Measurements from ENCODE around the gene ANKRD24.
"Not testable (repeated sequence)": the region's sequence is repeated elsewhere in the genome, so short reads cannot be mapped to it uniquely, and the experiment has no call there.

Gene ANKRD24

GRCh38 chr19:4182084-4182810 is at the start of gene ANKRD24, which contains the start of gene SIRT6:
ANKRD24 (plus strand) TSS chr19:4182689; CDS start chr19:4186426, 3,737 bp downstream.
SIRT6 (minus strand) TSS chr19:4182563; CDS start chr19:4182539, 24 bp downstream.
- DNase-seq: peak; percentile 89

- no peak for DNase-seq
These were observed 48.1 kb upstream of the ANKRD24 start for GRCh38 chr19:4134351-4134750.

DNA sequence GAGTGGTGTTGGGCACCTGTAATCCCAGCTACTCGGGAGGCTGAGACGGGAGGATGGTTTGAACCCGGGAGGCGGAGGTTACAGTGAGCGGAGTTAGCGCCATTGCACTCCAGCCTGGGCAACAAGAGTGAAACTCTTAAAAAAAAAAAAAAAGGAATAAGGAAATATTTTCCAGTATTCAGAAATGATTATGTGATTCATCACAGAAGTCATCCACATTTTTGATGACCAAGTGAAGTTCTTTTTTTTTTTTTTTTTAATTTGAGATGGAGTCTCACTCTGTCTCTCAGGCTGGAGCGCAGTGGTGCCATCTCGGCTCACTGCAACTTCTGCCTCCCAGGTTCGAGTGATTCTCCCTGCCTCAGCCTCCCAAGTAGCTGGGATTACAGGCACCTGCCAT is 47.1 kb upstream of the ANKRD24 start:
- not testable (repeated sequence) for DNase-seq

DNA sequence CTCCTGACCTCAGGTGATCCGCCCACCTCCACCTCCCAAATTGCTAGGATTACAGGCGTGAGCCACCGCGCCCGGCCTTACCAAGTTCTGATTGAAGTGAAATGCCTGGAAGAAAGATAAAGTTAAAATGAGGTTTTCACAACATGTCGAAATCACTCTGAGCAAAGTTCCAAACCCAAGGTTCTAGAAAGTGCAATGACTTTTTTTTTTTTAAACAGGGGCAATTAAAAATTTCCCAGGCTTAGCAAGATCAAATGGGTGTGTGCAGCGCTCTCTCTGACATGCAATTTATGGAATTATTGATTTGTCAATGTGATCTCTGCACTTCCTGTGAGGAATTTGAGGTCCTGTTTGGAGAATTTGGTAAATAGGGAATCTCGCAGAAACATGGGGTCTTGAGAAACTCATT is 45.8 kb upstream of the ANKRD24 start:
- DNase-seq: no peak

DNA sequence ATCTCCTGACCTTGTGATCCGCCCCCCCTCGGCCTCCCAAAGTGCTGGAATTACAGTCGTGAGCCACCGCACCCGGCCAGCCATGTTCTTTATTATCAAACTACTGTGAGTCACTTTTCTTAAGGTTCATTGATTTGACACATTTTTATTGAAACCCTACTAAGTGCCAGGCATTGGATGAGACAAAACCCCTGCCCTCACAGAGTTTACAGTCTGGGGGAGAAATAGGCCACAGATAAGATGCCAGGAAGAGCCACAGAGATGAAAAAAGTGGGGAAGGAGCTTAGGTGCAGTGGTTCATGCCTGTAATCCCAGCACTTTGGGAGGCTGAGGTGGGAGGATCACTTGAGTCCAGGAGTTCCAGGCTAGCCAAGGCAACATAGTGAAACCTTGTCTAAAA is 44.0 kb upstream of the ANKRD24 start:
- DNase-seq: no peak

DNA sequence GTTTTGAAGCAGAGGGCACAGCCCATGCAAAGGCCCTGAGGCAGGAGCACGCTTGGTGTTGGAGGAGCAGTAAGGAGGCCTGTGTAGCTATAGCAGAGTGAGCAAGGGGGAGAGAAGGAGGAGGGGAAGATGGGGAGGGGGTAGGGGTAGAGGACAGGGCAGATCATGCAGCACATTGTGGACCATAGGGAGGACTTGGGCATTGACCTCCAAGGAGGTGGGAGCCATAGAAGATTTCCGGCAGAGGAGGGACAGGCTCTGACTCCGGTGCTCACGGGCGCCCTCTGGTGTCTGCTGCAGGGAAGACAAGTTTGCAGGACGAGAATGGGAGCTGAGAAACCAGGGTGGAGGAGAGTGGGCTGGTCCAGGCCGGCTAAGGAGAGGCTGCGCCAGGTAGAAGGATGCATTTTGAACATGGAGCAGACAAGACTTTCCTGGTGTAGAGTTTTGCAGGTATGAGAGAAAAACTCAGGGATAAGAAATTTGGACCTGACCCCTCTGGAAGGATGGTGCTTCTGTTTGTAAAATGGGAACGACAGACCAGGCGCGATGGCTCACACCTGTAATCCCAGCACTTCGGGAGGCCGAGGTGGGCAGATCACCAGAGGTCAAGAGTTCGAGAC is 42.8 kb upstream of the ANKRD24 start:
- DNase-seq: no peak

- DNase-seq: peak; percentile 55
These were observed 42.2 kb upstream of the ANKRD24 start for GRCh38 chr19:4140237-4140711.

DNA sequence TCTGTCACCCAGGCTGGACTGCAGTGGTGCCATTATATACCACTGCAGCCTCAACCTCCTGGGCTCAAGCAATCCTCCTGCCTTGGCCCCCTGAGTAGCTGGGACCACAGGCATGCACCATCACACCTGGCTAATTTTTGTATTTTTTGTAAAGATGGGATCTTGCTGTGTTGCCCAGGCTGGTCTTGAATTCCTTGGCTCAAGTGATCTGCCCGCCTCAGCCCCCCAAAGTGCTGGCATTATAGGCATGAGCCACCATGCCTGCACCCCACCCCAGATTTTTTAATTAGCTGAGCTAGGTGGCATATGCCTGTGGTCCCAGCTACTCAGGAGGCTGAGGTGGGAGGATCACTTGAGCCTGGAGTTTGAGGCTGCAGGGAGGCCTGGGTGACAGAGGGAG is 39.6 kb upstream of the ANKRD24 start:
- not testable (repeated sequence) for DNase-seq

DNA sequence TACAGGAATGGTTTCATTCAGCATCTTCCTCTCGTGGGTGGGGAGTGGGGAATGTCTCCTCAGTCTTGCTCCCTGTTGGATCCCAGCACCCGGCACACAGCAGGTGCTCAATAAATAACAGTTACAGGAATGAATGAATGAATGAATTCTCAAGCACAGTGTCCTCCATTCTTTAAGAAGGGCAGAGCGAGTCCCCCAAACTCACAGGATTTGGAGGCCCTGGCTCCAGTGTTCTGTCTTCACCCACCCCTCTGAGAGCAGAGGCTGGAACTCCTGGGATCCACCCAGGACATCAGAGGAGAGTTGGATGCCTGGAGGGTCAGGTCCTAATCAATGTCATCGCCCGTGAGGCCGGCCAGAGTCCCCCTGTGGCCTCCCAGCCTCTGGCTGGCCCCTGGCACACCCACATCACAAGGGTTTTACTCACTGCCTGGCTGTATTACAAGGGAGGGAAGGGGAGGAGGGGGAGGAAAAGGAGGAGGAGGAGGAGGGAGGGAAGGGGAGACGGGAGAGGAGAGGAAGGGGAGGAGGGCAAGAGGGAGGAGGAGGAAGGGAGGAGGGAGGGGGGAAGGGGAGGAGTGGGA is 37.7 kb upstream of the ANKRD24 start:
- no peak for DNase-seq

GRCh38 chr19:4149518-4150288 is 32.8 kb upstream of the ANKRD24 start:
- no peak for DNase-seq

GRCh38 chr19:4151623-4152022 is 30.9 kb upstream of the ANKRD24 start:
- DNase-seq: no peak

GRCh38 chr19:4152241-4152998 is 30.1 kb upstream of the ANKRD24 start:
- no peak for DNase-seq

DNA sequence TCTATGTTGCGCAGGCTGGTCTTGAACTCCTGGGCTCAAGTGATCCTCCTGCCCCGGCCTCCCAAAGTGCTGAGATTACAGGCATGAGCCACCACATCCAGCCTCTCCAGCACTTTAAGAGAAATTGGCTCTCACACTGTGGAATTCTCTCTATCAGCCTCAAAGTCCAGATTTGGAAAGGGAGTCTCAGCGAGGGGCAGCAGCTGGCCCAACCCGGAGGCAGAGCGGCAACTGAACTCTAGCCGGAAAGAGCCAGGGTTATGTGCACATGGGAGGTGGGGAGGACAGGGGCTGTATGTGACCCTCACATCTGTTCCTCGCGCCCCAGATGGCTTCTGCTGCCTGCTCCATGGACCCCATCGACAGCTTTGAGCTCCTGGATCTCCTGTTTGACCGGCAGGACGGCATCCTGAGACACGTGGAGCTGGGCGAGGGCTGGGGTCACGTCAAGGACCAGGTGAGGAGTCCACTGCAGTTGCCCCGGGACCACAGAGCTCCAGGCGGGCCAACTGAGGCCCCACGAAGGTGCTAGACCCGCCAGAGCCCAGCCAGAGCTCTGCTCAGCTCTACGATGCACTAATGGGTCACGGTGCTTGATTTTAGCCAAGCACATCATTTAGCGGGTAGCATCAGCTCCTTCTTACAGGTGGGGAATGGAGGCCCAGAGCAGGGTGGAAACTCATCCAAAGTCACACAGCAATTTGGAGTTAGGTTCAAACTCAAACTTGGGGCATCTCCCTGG is 27.7 kb upstream of the ANKRD24 start:
- DNase-seq: no peak

- no peak for DNase-seq
These were observed 25.3 kb upstream of the ANKRD24 start for GRCh38 chr19:4157164-4157563.

- not testable (repeated sequence) for DNase-seq
These were observed 24.5 kb upstream of the ANKRD24 start for GRCh38 chr19:4157971-4158370.

GRCh38 chr19:4161415-4162077 is 20.9 kb upstream of the ANKRD24 start:
- DNase-seq: no peak

- no peak for DNase-seq
These were observed 18.2 kb upstream of the ANKRD24 start for GRCh38 chr19:4164262-4164661.

DNA sequence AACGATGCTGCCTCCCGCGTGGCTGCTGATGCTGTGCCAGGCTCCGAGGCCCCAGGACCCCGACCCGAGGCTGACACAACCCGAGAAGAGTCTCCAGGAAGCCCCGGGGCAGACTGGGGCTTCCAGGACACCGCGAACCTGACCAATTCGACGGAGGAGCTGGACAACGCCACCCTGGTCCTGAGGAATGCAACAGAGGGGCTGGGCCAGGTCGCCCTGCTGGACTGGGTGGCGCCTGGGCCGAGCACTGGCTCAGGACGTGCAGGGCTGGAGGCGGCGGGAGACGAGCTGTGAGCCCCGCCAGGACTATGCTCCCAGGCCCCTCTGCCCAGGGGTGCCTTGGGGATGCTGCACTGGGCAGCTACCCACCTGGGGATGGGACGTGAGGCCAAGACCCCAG is 10.8 kb upstream of the ANKRD24 start:
- DNase-seq: no peak

- DNase-seq: no peak
These were observed 9.5 kb upstream of the ANKRD24 start for GRCh38 chr19:4172861-4173473.

DNA sequence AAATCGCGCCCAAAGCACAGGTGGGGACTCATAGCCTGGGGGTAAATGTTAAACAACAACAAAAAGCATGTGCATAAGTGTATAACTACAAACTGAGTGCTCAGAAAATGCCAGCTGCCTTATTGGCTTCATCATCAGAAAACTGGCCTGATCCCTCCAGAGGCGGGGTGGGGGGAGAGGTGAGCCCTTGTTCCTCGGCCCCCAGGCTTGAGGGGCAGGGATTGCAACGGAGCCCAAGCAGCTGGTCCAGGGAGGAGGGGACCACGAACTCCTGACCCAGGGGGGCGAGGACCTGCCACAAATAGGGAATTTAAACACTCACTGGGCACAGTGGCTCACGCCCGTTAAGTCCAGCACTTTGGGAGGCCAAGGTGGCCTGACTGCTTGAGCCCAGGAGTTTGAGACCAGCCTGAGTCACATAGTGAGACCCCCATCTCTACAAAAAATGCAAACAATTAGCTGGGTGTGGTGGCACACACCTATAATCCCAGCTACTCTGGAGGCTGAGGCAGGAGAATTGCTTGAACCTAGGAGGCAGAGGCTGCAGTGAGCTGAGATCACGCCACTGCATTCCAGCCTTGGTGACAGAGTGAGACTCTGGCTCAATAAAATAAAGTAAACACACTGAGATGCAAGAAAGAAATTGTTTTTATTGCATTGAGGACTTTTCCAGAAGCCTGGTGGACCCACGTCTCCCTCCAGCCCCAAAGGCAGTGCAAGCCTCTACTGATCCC is 8.8 kb upstream of the ANKRD24 start:
- DNase-seq: no peak
